ENCODE measurements around the gene WDR62.

The WDR62 gene

DNA sequence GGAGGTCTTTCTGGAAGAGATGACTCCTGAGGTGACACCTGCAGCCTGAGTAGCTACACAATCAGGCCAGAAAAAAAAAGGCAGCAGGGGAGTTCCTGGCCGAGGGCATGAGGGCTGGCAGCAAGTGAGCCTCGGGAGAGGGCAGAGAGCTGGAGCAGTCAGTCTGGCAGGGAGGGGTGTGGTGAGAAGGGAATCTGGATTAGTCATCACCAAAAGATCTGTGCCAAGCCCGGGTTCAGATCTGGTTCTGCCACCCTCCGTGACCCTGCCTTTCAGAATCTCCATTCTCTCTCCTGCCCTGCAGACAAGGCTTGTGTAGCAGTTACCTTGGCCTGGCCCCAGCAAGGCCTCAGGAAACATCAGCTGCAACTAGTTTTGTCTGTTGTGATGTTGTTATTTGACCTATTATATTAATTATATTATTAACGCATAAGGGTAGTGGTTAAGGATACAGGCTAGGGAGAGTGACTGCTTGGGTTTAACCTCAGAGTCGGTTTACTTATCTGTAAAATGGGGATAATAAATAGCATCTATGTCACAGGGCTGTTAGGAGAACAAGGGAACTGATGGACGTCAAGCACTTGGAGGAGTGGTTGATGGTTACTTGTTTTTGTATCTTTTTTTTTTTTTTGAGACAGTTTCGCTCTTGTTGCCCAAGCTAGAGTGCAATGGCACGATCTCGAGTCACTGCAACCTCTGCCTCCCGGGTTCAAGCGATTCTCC, 82.4 kb downstream of the WDR62 start:
- TF ChIP-seq, protein P1, sequence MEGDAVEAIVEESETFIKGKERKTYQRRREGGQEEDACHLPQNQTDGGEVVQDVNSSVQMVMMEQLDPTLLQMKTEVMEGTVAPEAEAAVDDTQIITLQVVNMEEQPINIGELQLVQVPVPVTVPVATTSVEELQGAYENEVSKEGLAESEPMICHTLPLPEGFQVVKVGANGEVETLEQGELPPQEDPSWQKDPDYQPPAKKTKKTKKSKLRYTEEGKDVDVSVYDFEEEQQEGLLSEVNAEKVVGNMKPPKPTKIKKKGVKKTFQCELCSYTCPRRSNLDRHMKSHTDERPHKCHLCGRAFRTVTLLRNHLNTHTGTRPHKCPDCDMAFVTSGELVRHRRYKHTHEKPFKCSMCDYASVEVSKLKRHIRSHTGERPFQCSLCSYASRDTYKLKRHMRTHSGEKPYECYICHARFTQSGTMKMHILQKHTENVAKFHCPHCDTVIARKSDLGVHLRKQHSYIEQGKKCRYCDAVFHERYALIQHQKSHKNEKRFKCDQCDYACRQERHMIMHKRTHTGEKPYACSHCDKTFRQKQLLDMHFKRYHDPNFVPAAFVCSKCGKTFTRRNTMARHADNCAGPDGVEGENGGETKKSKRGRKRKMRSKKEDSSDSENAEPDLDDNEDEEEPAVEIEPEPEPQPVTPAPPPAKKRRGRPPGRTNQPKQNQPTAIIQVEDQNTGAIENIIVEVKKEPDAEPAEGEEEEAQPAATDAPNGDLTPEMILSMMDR (IDR thresholded peaks at IDR 0.05; ENCODE audit: low read depth, low read length), result no peak
- H3K4me3 ChIP-seq (ENCODE audit: low read depth, low read length), result no peak overlapping the region
- H3K27ac ChIP-seq, result no peak overlapping the region
- H3K27me3 ChIP-seq (ENCODE audit: insufficient read depth, low read depth, severe bottlenecking), result no peaks in the 10 kb centered on the region
- H3K9me3 ChIP-seq (ENCODE audit: severe bottlenecking), result no peaks in the 10 kb centered on the region
- DNase-seq, result no peak
- H3K36me3 ChIP-seq, result peaks cover 2% of the 10 kb centered on the region; the same call in 1 of the 2 replicates

- Histone ChIP-seq H3K4me3 (ENCODE audit: low read depth, low read length) (peak overlapping the region; percentile 74), H3K27me3 (ENCODE audit: insufficient read depth, low read depth, severe bottlenecking) (no peaks in the 10 kb centered on the region), H3K36me3 (peaks cover 12% of the 10 kb centered on the region), H3K27ac (peak overlapping the region; percentile 90), H3K9me3 (ENCODE audit: severe bottlenecking) (no peaks in the 10 kb centered on the region)
- TF ChIP-seq, protein P1 (IDR thresholded peaks at IDR 0.05; ENCODE audit: low read depth, low read length), result no peak
- no peak for DNase-seq
These were observed 84.4 kb downstream of the WDR62 start for GRCh38 chr19:36139120-36139472.

- Histone ChIP-seq H3K4me3 (ENCODE audit: low read depth, low read length) (peak within 1 kb of the TSS; percentile 74), H3K27ac (peak within 1 kb of the TSS; percentile 90), H3K36me3 (peaks cover 18% of the 10 kb centered on the region), H3K9me3 (ENCODE audit: severe bottlenecking) (no peaks in the 10 kb centered on the region), H3K27me3 (ENCODE audit: insufficient read depth, low read depth, severe bottlenecking) (no peaks in the 10 kb centered on the region)
- DNase-seq, result peak; percentile 97
- TF ChIP-seq, protein P1 (IDR thresholded peaks at IDR 0.05; ENCODE audit: low read depth, low read length), result peak; percentile 34; the same call in 1 of the 2 replicates
These were observed 85.0 kb downstream of the WDR62 start, which contains the start of gene CAPNS1 for GRCh38 chr19:36139473-36140303. TSS of gene CAPNS1 (plus strand) at chr19:36140066. CDS start at chr19:36141012, 946 bp downstream.

DNA sequence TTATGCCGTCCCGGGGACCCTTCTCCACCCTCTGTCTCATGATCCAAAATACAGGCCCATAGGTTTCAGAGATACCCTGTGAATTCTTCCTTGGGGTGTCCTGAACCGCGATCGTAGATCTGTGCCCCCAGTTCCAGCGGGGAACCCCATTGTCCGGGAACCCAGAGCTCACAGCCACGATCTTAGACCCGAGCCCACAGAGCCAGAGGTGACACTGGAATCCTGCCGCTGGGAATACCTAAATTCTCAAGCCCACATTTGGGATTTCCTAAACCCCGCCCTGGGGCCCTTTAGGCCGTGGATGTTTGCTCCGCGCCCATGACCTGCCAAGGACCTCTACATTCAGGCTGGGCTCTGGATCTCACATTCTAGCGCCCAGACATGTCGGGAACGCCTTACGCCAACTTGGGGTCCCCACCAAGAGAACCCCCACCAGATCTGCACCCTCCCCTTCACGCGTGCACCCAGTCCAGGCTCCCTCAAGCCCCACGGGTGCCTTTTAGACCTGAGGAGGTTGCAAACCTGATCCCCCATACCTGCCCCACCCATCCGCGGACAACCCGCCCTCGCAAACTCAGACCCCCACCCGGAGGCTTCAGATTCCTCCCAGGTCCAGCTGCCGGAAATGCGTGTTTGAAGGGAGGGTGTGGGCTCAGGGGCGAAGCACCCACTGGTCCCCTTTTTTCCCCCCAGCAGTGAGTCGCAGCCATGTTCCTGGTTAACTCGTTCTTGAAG, 85.8 kb downstream of the WDR62 start:
- Histone ChIP-seq H3K36me3 (peaks cover 24% of the 10 kb centered on the region), H3K27ac (peak overlapping the region; percentile 90), H3K27me3 (ENCODE audit: insufficient read depth, low read depth, severe bottlenecking) (no peaks in the 10 kb centered on the region), H3K4me3 (ENCODE audit: low read depth, low read length) (peak overlapping the region; percentile 74), H3K9me3 (ENCODE audit: severe bottlenecking) (no peaks in the 10 kb centered on the region)
- peak; percentile 71 for DNase-seq
- TF ChIP-seq, protein P1 (IDR thresholded peaks at IDR 0.05; ENCODE audit: low read depth, low read length), result no peak

GRCh38 chr19:36141039-36141927, 86.6 kb downstream of the WDR62 start:
- TF ChIP-seq, protein P1 (IDR thresholded peaks at IDR 0.05; ENCODE audit: low read depth, low read length), result no peak
- Histone ChIP-seq H3K36me3 (peaks cover 32% of the 10 kb centered on the region), H3K4me3 (ENCODE audit: low read depth, low read length) (peak overlapping the region; percentile 74), H3K27me3 (ENCODE audit: insufficient read depth, low read depth, severe bottlenecking) (no peaks in the 10 kb centered on the region), H3K27ac (peak overlapping the region; percentile 90; the same call in 1 of the 2 replicates), H3K9me3 (ENCODE audit: severe bottlenecking) (no peaks in the 10 kb centered on the region)
- peak; percentile 89 for DNase-seq
